Anterior cingulate cortex (tissue), 58 donors: Measurements from ENCODE around the gene AKR1C3.
"Not testable (repeated sequence)": the region's sequence is repeated elsewhere in the genome, so short reads cannot be mapped to it uniquely, and the experiment has no call there.

Experiments
- DNase-seq, 58 donors: peaks; one replicate each; lab custom pipeline; 2025; lab: John Stamatoyannopoulos, UW

AKR1C3 gene

DNA sequence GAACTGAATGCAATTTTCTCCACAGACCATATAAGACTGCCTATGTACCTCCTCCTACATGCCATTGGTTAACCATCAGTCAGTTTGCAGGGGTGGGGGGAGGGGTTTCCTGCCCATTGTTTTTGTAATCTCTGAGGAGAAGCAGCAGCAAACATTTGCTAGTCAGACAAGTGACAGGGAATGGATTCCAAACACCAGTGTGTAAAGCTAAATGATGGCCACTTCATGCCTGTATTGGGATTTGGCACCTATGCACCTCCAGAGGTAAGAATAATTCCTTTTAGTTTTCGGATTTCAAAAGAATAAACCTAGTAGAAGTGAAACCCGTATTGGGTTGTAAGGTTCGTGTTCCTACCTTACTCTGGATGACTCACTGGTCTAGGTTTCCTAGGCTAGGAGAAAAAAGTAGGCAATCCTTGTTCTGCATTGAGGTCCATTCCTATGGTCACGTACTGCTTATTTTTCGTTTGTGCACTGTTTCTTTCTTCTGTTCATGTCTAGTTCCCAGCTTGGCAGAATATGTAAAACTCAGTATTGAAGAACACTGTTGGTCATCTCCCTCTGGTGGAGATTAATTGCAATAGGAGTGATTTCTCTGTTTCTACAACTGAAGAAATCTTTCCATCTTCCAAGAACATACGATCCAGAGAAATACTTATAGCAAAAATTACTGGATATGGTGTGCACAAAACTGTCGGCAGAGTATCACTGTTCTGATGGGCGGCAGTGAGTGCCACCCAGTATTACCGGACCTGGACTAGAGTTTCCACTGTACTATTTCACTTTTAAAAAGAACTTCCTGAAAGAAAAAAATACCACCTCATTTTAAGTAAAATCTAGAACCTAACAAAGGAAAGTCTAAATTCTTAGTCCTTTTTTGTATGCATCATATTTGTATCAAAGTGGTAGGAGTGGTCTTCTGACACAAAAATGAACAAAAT lies at the start of gene AKR1C3:
AKR1C3 (plus strand) TSS at position 150 of the 941 bp plus-strand sequence; CDS start at position 181, 31 bp downstream.
- peak in 5 of 58 donors; percentile 2 to 19 (median 3) for DNase-seq

DNA sequence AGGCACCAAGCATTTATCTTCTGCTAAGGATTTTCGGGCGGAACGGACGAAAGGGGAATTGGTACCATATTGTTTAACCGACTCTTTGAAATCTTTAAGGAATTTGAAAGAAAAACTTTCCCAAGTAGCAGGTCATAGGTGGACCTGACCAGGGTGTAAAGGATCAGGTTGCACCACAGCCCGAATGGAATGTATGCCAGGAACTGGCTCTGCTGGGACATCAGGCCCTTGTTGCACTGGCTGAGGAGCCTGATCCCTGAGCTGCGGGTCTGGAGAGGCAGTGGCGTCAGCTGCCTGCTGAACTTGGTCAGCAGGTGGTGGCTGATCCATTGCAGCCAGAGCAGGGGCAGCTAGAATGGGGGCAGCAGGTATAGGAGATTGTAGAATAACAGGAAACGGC lies 49.1 kb upstream of the AKR1C3 start:
- DNase-seq: no peak

DNA sequence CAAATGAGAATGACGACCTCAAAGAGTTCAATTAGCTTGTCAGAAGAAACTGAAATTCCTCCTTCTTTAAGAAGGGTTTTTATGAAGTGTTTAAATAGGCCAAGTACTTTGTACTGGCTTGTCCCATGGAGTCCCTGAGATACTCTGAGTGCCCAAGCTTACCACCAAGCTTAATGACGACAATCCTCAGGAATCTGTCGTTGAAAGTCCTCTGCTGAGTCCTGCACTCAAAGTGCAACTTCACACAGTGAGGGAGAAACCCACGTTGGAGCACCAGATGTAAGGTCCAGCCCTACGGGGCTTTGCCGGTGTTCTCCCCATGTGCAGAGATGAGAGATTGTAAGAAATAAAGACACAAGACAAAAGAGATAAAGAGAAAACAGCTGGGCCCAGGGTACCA lies 47.8 kb upstream of the AKR1C3 start:
- DNase-seq: no peak

GRCh38 chr10:5047055-5047454 lies 47.2 kb upstream of the AKR1C3 start:
- DNase-seq: not testable (repeated sequence)

GRCh38 chr10:5047912-5048628 lies 46.1 kb upstream of the AKR1C3 start:
- DNase-seq: no peak

DNA sequence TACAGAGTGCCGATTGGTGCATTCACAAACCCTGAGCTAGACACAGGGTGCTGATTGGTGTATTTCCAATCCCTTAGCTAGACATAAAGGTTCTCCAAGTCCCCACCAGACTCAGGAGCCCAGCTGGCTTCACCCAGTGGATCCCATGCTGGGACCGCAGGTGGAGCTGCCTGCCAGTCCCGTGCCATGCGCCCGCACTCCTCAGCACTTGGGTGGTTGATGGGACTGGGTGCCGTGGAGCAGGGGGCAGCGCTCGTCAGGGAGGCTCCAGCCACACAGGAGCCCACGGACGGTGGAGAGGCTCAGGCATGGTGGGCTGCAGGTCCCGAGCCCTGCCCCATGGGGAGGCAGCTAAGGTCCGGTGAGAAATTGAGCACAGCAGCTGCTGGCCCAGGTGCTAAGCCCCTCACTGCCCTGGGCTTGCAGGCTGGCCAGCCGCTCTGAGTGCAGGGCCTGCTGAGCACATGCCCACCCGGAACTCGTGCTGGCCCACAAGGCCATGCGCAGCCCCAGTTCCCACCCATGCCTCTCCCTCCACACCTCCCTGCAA lies 41.2 kb upstream of the AKR1C3 start:
- not testable (repeated sequence) for DNase-seq

GRCh38 chr10:5054831-5055230 lies 39.4 kb upstream of the AKR1C3 start:
- DNase-seq: not testable (repeated sequence)

- DNase-seq: not testable (repeated sequence)
These were observed 34.9 kb upstream of the AKR1C3 start for GRCh38 chr10:5059267-5059666.

DNA sequence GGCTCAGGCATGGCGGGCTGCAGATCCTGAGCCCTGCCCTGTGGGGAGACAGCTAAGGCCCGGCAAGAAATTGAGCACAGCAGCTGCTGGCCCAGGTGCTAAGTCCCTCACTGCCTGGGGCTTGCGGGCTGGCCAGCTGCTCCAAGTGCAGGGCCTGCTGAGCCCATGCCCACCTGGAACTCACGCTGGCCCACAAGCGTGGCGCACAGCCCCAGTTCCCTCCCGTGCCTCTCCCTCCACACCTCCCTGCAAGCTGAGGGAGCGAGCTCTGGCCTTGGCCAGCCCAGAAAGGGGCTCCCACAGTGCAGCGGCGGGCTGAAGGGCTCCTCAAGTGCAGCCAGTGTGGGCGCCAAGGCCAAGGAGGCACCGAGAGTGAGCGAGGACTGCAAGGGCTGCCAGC lies 33.4 kb upstream of the AKR1C3 start:
- not testable (repeated sequence) for DNase-seq

- DNase-seq: no peak
These were observed 29.6 kb upstream of the AKR1C3 start for GRCh38 chr10:5064656-5065055.

GRCh38 chr10:5068274-5068984 lies 25.8 kb upstream of the AKR1C3 start:
- no peak for DNase-seq

GRCh38 chr10:5070648-5071410 lies 23.4 kb upstream of the AKR1C3 start:
- no peak for DNase-seq

DNA sequence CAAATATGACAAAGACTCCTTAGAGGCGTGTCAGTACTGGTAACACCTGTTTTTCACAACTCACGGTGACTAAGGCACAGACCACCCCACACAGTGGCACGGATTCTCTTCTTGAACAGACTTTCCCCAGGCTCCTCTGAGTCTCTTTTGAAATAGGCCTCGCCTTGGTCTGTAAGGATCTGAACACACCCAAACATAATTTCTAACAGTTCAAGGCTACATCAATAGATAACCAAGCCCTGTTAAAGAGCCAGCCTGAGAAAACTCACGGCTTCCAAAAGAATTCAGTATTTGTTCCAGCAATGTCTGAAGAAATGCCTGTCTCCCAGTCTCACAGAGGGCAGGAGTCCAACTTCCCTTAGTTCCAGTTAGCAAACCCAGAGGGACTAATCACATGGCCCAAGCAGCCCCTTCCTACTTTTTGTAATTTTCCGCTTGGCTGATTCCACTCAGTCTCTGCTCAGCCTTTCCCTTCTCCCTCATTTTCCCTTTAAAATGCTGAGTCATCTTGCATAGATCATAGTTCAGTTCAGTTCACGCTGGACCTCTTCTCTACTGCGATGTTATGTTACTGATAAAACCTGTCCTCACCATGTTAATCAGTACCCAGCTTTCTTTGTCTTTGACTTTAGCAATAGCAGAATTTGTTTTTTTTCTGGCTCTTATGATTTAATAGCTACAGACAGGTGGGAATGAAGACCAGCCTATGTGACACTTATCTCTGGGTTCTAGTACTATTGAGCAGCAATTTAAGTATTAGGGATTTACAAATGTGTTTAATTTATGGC lies 22.6 kb upstream of the AKR1C3 start:
- peak in 36 of 58 donors; percentile 2 to 61 (median 20) for DNase-seq

GRCh38 chr10:5073659-5074058 lies 20.6 kb upstream of the AKR1C3 start:
- no peak for DNase-seq

GRCh38 chr10:5076615-5077014 lies 17.6 kb upstream of the AKR1C3 start:
- no peak for DNase-seq

GRCh38 chr10:5078547-5079180 lies 15.6 kb upstream of the AKR1C3 start:
- DNase-seq: no peak

DNA sequence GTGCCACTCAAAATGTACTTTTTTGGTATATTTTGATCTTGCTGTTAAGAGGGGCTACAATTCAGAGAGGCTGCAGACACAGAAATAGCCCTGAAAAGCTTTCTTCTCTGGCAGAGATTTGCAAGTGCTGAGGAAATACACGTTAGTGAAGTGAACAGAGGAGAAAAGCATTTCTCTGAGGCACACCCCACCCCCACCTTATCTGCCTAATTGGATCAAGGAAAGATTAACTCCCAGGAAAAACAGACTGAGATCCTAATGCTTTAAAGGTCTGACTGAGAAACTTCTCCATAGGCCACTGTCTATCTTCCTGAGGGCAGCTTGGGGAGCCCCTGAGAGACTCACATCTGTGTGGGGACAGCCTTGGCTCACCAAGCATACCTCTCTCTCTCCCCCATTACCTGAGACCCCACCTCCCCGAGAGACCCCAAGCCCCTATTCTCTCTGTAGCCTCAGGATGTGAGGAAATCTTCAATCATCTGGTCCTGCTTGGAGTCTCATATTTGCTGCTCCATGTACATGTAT lies 14.8 kb upstream of the AKR1C3 start:
- DNase-seq: no peak

- no peak for DNase-seq
These were observed 14.4 kb upstream of the AKR1C3 start for GRCh38 chr10:5079836-5080235.
